K562 (cell line): ENCODE measurements around the gene ENDOV.

Source experiments
- CHD2 ChIP-seq: IDR thresholded peaks from 2 replicates; pipeline ENCODE4 v1.6.1; 2011; ENCODE audit warnings: low read depth, low read length
- CREB3 ChIP-seq: fragments of 450-650 bp; conservative IDR thresholded peaks from 2 replicates; pipeline ENCODE4 v1.6.1; 2016; ENCODE audit warnings: missing genetic modification characterization, low read depth, mild to moderate bottlenecking, missing compliant biosample characterization, moderate library complexity
- CTCF ChIP-seq, 3 experiments: IDR thresholded peaks in 2 of 3; conservative IDR thresholded peaks in 1 of 3; 2 replicates each; pipeline ENCODE4 v1.5.1; 2011 to 2012; ENCODE audit warnings: low read length in 3 of 3, mild to moderate bottlenecking in 3 of 3, control low read depth in 2 of 3, improper control_type of control experiment in 1 of 3, inconsistent platforms in 1 of 3, low read depth in 1 of 3, mixed read lengths in 1 of 3, moderate library complexity in 1 of 3; ENCODE audit not compliant: insufficient read depth in 2 of 3
- EZH2 ChIP-seq: IDR thresholded peaks from 2 replicates; pipeline ENCODE4 v1.6.1; 2012; ENCODE audit warnings: low read depth, mild to moderate bottlenecking, inconsistent platforms, low read length, borderline replicate concordance
- HBP1 ChIP-seq: fragments of 450-650 bp; formaldehyde crosslinking; IDR thresholded peaks from 2 replicates; pipeline ENCODE4 v1.4.0; 2022; ENCODE audit warnings: missing genetic modification characterization
- MAFF ChIP-seq: IDR thresholded peaks from 2 replicates; pipeline ENCODE4 v1.6.1; 2012; ENCODE audit warnings: low read length, improper control_type of control experiment
- MAX ChIP-seq: sonication (generic); formaldehyde crosslinking; IDR thresholded peaks from 2 replicates; pipeline ENCODE4 v1.9.0; 2022; ENCODE audit warnings: mild to moderate bottlenecking, missing genetic modification reagents
- NR2F6 ChIP-seq: fragments of 450-650 bp; formaldehyde crosslinking; IDR thresholded peaks from 2 replicates; pipeline ENCODE4 v1.4.0; 2020; ENCODE audit warnings: mild to moderate bottlenecking
- POLR2A ChIP-seq: fragments of 450-650 bp; conservative IDR thresholded peaks from 2 replicates; pipeline ENCODE4 v1.6.1; 2016
- POLR2AphosphoS5 ChIP-seq: IDR thresholded peaks from 2 replicates; pipeline ENCODE4 v1.6.1; 2011; ENCODE audit warnings: mild to moderate bottlenecking, low read depth, low read length, moderate library complexity; ENCODE audit not compliant: control insufficient read depth, insufficient read depth
- TARDBP ChIP-seq: fragments of 450-650 bp; IDR thresholded peaks from 2 replicates; pipeline ENCODE4 v1.6.1; 2016
- TFAM ChIP-seq: fragments of 250-450 bp; sonication (Bioruptor Pico); conservative IDR thresholded peaks from 2 replicates; pipeline ENCODE4 v1.5.0; 2021; ENCODE audit warnings: mild to moderate bottlenecking, moderate library complexity
- XRCC3 ChIP-seq: fragments of 450-650 bp; IDR thresholded peaks from 2 replicates; pipeline ENCODE4 v1.6.1; 2017; ENCODE audit warnings: mild to moderate bottlenecking, moderate library complexity

- no peak for TF ChIP-seq TFAM
- TF ChIP-seq EZH2 = no peak
- TF ChIP-seq CTCF (IDR thresholded peaks at IDR 0.05 in 2 of 3, conservative IDR thresholded peaks at IDR 0.05 in 1 of 3; ENCODE audit: insufficient read depth in 2 of 3, low read depth in 1 of 3, low read length in 3 of 3) = no peak
- no peak for TF ChIP-seq MAX (CRISPR knock-in tag)
- TF ChIP-seq POLR2AphosphoS5 = no peak
- no peak for TF ChIP-seq TARDBP
- TF ChIP-seq MAFF = no peak
- TF ChIP-seq POLR2A = no peak
- TF ChIP-seq NR2F6 (CRISPR knock-in tag) = no peak
- no peak for TF ChIP-seq HBP1 (CRISPR knock-in tag)
- no peak for TF ChIP-seq CREB3 (tag)
- no peak for TF ChIP-seq XRCC3
- no peak for TF ChIP-seq CHD2
Observed at GRCh38 chr17:80442764-80443163, 27.8 kb downstream of the ENDOV start.
